ENCODE results near the gene C6orf15. TPM values are rescaled to one million over a fixed set of nuclear protein-coding genes. Genes with fewer than 3 reads are reported as not detected.

The C6orf15 gene
- total RNA-seq, 1 experiment from 2014 or later = not detected

- no peaks in the 10 kb centered on the region for H4K20me1 ChIP-seq (ENCODE audit: insufficient read depth)
Measured at GRCh38 chr6:31096656-31097055, 15.7 kb downstream of the C6orf15 start.

More at GRCh38 chr6:31096656-31097055, 15.7 kb downstream of the C6orf15 start:
- Histone ChIP-seq H3K4me3 (replicated peaks in 1 of 2; ENCODE audit: low read depth in 1 of 2, low read length in 2 of 2) (no peak overlapping the region), H3K4me1 (ENCODE audit: control insufficient read depth in 1 of 2, insufficient read depth in 2 of 2, low read length in 2 of 2) (peaks cover 0 to 6% of the 10 kb centered on the region in 2 experiments; a peak in 2 of 4 replicates), H3K9me2 (ENCODE audit: insufficient read depth) (no peaks in the 10 kb centered on the region), H3K9ac (ENCODE audit: low read length) (no peak overlapping the region), H2AFZ (ENCODE audit: low read depth, low read length, poor library complexity, severe bottlenecking) (no peak overlapping the region), H3K27me3 (ENCODE audit: insufficient read depth, low read length) (no peaks in the 10 kb centered on the region), H3K27ac (ENCODE audit: low read depth, low read length) (no peak overlapping the region), H3K36me3 (ENCODE audit: control insufficient read depth in 1 of 2, insufficient read depth in 2 of 2, low read length in 2 of 2) (no peaks in the 10 kb centered on the region), H3K79me2 (ENCODE audit: insufficient read depth, low read length) (no peaks in the 10 kb centered on the region), H3K4me2 (ENCODE audit: low read length) (no peak overlapping the region), H3K9me3 (ENCODE audit: control insufficient read depth in 1 of 2, insufficient read depth in 1 of 2, low read depth in 1 of 2, low read length in 2 of 2) (no peaks in the 10 kb centered on the region)
- TF ChIP-seq TCF7L2 (IDR thresholded peaks at IDR 0.05; ENCODE audit: borderline replicate concordance, extremely low read depth, insufficient read depth, insufficient read length) (no peak), MAX (IDR thresholded peaks at IDR 0.05) (no peak), POLR2AphosphoS5 (IDR thresholded peaks at IDR 0.05; ENCODE audit: low read depth, low read length) (no peak), JUND (IDR thresholded peaks at IDR 0.05) (no peak), EGR1 (IDR thresholded peaks at IDR 0.05; ENCODE audit: low read depth) (no peak), ZNF274 (IDR thresholded peaks at IDR 0.05; ENCODE audit: low read depth, low read length) (no peak), EZH2 (IDR thresholded peaks at IDR 0.05) (no peak), ZFX (IDR thresholded peaks at IDR 0.05) (no peak), ELF1 (IDR thresholded peaks at IDR 0.05; ENCODE audit: borderline replicate concordance, low read depth) (no peak), SRF (IDR thresholded peaks at IDR 0.05; ENCODE audit: low read depth) (no peak), CBX3 (IDR thresholded peaks at IDR 0.05; ENCODE audit: low read depth) (no peak), ZBTB33 (IDR thresholded peaks at IDR 0.05; ENCODE audit: extremely low read depth, insufficient replicate concordance, low read length) (no peak), REST (IDR thresholded peaks at IDR 0.05; ENCODE audit: low read depth) (no peak), YY1 (IDR thresholded peaks at IDR 0.05; ENCODE audit: extremely low read depth, insufficient replicate concordance, low read depth, low read length) (no peak), SP1 (IDR thresholded peaks at IDR 0.05; ENCODE audit: low read depth) (no peak)
- RAD21 ChIA-PET (ENCODE audit: low non-redundant PET in 1 of 2, low total read pairs in 2 of 2, uncharacterized antibody in 2 of 2, unreplicated experiment in 2 of 2) = no interaction called here
- intact Hi-C loops (cut with micrococcal nuclease) = no loop called here
- POLR2A ChIA-PET = no interaction called here
- BruUV-seq (replicated peaks) = no TSS peak
- CTCF ChIA-PET = interaction anchor here (1.3 kb wide), 1 partner anchor 9 kb away, joined by 3 read pairs; no protein-coding TSS in a partner anchor
- DNase-seq (ENCODE audit: low read depth, low spot score) (no peak), ATAC-seq (no peak)
